NCI-H1417 treated with DMSO at 0.1 percent for 48 hours (cell line): ENCODE data around the gene ZFP69B.

Source experiments
- DNase-seq: peaks from one replicate; lab custom pipeline; 2025; lab: John Stamatoyannopoulos, UW

The ZFP69B gene

DNA sequence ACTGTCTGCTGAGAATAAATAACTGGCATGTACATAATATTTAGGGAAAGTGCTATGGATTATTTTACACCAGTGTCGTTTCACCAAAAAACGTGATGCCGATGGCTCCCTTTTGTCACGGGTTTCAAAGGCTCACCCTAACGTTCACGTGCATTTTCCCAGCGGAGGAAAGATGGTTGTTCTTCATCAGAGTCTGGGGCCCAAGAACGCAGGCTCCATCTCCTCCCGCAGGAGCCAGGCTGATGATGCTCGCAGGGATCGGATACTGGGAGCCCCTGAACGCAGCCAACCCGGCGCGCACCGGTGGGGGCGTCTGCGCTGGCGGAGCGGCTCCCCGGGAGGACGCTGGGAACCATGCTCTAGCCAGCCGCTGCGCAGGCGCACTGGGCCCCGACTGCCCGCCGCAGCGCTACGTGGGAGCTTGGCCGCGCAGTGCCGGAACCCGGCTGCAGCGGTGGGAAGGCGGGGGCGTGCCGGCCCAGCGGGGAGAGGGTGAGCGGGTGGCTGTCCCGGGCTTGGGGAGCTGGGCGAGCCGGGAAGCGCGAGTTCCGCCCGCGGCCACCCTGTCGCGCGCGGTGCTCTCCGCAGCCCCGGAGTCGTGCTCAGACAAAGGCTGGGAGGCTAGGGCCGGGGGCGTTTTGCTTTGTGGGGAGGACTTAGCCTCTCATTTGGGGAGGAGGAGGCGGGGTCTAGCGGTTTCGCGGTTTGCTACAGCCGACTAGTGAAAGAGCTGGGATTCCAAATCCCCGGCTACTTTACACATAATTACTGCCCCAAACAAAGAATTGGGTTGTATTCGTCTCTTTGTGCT is at the start of gene ZFP69B:
TSS of gene ZFP69B (plus strand) at position 793 of the 811 bp plus-strand sequence. CDS start 486 bp downstream, outside the sequence.
- peak; percentile 39 for DNase-seq

- DNase-seq: no peak
Observed at GRCh38 chr1:40401473-40402201, 48.6 kb upstream of the ZFP69B start.

GRCh38 chr1:40404670-40405462 is 45.4 kb upstream of the ZFP69B start:
- DNase-seq: no peak

DNA sequence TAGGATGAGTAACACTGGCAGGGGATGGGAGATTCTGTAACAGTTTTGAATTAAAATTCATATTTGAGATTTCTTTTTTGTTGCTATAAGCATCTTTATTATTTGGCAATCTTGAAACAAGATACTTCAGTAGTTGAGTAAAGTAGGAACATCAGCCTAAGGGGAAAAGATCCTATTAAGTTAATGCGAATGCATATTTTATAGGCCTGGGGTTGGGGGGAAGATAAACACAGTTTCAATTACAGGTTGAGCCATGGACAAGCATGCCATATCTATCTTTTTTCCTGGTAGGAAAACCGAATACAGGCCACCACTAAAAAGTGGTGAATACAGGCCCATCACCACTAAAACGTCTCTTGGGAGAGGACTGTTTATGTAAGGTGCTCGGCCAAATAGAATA is 44.5 kb upstream of the ZFP69B start:
- no peak for DNase-seq

GRCh38 chr1:40407453-40407852 is 42.8 kb upstream of the ZFP69B start:
- DNase-seq: no peak

GRCh38 chr1:40409467-40409866 is 40.8 kb upstream of the ZFP69B start:
- no peak for DNase-seq

DNA sequence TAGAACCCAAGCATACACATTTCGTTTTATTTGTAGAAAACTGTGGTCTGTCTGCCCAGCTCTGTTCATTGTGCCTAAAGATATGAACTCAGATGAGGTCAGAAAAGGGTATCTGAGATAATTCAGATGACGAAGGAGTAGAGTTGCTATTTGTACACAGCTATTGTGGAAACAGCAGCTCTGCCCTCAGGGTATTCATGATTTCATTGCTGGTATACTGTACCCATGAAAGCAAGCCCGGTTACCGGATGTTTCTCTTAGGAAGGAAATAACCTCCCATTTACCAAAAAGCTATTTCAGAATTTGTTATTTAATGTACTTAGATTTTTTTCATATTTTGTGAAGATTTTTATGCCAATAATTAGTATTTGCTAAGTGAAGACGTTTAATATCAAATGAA is 39.0 kb upstream of the ZFP69B start:
- no peak for DNase-seq

- DNase-seq: no peak
Observed at GRCh38 chr1:40411843-40412242, 38.4 kb upstream of the ZFP69B start.

GRCh38 chr1:40413527-40414252 is 36.6 kb upstream of the ZFP69B start:
- no peak for DNase-seq

DNA sequence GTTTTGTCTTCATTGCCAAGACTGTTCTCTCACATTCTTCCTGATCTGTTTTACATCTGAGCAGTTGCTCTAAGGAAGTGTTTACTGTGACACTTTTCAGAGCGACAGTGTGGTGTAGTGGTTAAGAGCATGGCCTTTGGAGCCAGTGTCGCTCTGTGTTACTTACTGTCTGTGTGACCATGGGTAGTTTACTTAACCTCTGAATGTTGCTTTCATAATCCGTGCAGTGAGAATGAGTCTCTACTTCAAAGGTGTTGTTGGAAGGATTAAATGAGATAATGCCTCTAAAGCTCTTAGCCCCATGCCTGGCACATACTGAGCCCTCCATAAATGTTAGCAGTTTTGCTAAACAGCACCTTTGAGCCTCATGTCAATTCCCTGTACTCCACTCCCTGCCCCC is 35.9 kb upstream of the ZFP69B start:
- no peak for DNase-seq

DNA sequence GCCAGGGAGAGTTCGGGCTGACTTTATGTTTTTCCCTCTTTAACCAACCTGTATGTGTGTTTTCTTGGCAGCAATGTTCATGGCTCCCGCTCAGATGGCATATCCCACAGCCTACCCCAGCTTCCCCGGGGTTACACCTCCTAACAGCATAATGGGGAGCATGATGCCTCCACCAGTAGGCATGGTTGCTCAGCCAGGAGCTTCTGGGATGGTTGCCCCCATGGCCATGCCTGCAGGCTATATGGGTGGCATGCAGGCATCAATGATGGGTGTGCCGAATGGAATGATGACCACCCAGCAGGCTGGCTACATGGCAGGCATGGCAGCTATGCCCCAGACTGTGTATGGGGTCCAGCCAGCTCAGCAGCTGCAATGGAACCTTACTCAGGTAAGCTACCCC is 33.6 kb upstream of the ZFP69B start:
- DNase-seq: no peak

DNA sequence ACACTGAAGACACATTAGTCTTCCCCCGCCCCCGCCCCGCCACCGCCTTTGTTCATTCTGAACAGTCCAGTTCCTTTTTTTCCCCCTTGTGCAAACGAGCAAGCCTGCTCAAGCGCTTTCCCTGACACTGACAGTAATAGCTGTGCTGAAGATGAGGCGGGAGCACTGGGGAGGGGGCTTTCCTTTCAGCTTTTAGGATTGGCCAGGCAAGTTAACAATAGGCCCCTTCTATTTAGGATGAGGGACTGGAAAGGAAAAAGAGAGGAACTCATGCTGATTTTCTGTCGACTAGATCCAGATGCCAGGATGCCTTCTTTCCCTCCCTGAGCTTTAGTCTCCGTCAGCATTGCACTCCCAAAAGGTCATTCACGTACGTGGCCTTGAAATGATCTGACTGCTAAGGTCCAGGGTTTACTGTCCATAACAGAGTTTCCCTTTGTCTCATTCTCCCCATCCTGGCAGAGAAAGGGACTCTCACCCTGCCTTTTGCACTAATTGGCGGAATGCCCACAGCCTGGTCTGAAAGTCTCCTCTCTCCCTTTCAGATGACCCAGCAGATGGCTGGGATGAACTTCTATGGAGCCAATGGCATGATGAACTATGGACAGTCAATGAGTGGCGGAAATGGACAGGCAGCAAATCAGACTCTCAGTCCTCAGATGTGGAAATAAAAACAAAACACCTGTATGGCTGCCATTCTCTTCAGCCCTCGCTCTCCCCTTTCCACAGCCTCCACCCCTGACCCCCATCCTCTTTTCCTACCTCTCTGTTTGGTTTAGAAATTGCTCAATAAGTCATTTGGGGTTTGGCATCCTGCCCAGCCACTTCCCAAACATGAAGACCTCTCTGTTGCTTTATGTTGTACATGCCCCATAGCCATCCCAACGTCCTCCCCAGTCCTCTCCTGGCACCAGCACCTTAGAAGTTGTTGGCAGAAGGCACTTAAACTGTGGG is 28.6 kb upstream of the ZFP69B start:
- DNase-seq: no peak

- no peak for DNase-seq
Observed at GRCh38 chr1:40422630-40423263, 27.5 kb upstream of the ZFP69B start.

DNA sequence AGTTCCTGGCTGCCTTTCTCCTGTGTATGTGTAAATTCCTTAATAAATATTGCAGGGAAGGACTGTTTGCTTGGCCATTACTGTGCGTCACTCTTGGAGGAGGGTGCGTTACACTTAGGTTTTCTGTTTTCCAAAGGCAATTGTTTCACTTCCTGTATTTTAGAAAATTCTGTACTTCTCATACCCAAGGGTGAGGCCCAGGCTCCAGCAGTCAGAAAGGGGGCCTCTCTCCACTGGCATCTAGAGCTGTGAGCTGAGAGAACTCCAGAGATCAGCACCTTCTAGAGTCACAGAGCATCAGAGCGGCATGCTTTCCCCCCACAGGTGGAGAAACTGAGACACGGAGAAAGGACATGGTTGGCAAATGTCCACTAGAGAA is 27.0 kb upstream of the ZFP69B start:
- DNase-seq: no peak

DNA sequence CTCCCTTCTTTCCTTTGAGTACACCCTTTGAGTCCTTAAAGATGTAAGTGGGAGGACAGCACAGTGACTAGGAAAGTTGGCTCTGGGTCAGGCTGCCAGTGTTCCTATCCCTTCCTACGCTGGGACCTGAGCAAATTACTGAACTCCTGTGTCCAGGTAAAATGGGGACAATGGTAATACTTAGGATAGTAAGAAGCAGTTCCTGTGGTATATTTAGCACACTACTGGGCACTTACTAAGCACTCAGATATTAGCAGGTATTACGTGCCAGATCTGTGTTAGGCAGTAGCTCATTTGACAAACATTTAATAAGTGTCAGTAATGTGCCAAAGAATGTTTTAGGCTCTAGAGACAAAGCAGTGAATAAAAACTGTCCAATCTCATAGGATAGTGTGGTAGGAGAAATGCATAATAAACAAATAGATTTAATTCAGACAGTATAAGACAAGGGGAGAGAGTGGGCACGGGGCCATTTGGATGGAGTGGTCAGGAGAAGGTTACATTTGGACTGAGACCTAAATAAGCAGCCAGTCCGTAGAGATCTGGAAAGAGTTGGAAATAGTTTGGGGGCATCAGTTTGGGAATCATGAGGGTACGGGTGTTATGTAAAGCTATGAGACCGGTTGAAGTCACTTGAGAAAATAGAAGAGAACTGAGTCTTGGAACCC is 26.2 kb upstream of the ZFP69B start:
- no peak for DNase-seq

GRCh38 chr1:40425198-40425597 is 25.1 kb upstream of the ZFP69B start:
- no peak for DNase-seq

DNA sequence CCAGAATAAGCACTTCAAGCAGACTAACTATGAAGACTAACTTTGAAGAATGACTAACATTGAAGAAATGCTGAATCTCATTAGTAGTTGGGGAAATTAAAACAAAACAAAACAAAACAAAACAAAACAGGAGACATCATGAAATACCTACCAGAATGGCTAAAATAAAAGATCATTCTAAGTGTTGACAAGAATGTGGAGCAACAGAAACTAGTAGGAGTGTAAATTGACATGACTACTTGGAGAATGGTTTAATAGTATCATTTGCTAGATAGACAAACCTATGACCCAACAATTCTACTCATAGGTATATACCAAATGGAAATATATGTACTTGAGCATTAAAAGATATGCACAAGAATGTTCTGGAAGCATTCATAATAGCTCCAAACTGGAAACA is 18.9 kb upstream of the ZFP69B start:
- no peak for DNase-seq

GRCh38 chr1:40432644-40433390 is 17.5 kb upstream of the ZFP69B start:
- no peak for DNase-seq

DNA sequence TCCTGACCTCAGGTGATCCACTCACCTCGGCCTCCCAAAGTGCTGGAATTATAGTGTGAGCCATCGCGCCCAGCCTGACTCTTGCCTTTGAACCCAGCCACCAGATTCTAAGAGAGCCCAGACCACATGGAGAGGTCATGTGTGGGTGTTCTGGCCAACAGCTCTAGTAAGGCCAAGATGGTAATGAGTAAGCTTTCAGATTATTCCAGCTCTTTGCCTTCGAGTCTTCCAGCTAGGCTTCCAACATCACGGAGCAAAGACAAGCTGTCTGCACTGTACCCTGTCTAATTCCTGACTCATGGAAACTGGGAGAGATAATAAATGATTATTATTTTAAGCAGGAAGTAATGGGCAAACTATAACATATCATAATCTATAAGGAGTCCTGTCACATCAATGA is 14.8 kb upstream of the ZFP69B start:
- DNase-seq: no peak
